Right atrium auricular region (tissue), 2 donors: Measurements from ENCODE around the gene RHEB. TPM values are rescaled to one million over a fixed set of nuclear protein-coding genes. Genes with fewer than 3 reads are reported as not detected.

Source experiments
- DNase-seq: peaks from one replicate; pipeline ENCODE4 v3.0.0-alpha.2; 2019; ENCODE audit warnings: low spot score
- H3K27ac ChIP-seq, 2 donors: fragments of 200-600 bp; sonication (generic); 1 replicate in 1 of 2; 2 replicates in 1 of 2; pipeline ENCODE4 v1.5.1; 2016 to 2019
- H3K27me3 ChIP-seq, 2 donors: fragments of 200-600 bp; sonication (generic); one replicate each; pipeline versions ENCODE4 v1.5.1 to v1.6.0; 2017 to 2019
- H3K36me3 ChIP-seq: fragments of 200-600 bp; sonication (generic); one replicate; pipeline ENCODE4 v1.5.1; 2016
- H3K4me1 ChIP-seq, 2 donors: fragments of 200-600 bp; sonication (generic); one replicate each; pipeline versions ENCODE4 v1.5.1 to v1.6.0; 2017 to 2019
- H3K4me3 ChIP-seq, 2 donors: fragments of 200-600 bp; sonication (generic); 1 replicate in 1 of 2; 2 replicates in 1 of 2; pipeline ENCODE4 v1.5.1; 2017 to 2019; ENCODE audit warnings: mild to moderate bottlenecking in 1 of 2, moderate library complexity in 1 of 2
- H3K9me3 ChIP-seq, 2 donors: fragments of 200-600 bp; sonication (generic); one replicate each; pipeline ENCODE4 v1.5.1; 2019
- CTCF ChIP-seq, 2 donors: fragments of 200-600 bp; sonication (generic); IDR thresholded peaks; one replicate each; pipeline ENCODE4 v1.5.1; 2019; ENCODE audit warnings: antibody characterized with exemption in 2 of 2
- total RNA-seq, 2 donors: library from RNA; depleted of rRNA; stranded (reverse); fragments of >200 nt; gene quantifications; one replicate each; pipeline ENCODE4 v1.1.0, GENCODE V29; 2016

The RHEB gene
- total RNA-seq, 2 donors from 2014 or later, result 77.9 to 128 TPM

DNA sequence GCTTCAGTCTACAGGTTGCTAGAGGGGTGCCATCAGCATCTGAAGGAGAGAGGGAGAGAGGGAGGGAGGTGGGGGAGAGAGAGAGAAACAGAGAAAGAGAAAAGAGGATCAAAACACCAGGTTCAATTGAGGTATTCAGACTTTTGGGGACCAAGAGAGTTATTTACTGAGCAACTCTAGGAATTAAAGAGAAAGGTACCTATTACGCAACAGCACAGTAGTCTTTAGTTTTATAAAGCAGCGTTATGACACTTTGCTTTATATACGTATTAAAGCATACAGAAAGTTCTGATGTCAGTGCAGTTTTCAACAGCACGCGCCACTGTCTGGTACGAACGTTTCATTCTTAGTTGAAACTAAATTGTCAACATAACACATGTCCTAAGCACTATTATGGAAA lies 41.8 kb downstream of the RHEB start:
- DNase-seq, result no peak

GRCh38 chr7:151472644-151473380 lies 46.9 kb downstream of the RHEB start:
- Histone ChIP-seq H3K36me3 (peaks cover 50% of the 10 kb centered on the region), H3K4me1 (peaks cover 0 to 39% of the 10 kb centered on the region in 2 donors), H3K27me3 (no peaks in the 10 kb centered on the region), H3K27ac (no peak overlapping the region), H3K9me3 (no peaks in the 10 kb centered on the region), H3K4me3 (no peak overlapping the region)
- DNase-seq, result no peak
- no peak for TF ChIP-seq CTCF (IDR thresholded peaks at IDR 0.05)

More for the DNA sequence above, 41.8 kb downstream of the RHEB start:
- no peak overlapping the region for H3K27ac ChIP-seq
- peaks cover 41% of the 10 kb centered on the region for H3K36me3 ChIP-seq
- no peak for TF ChIP-seq CTCF (IDR thresholded peaks at IDR 0.05)
- H3K9me3 ChIP-seq, result no peaks in the 10 kb centered on the region
- H3K4me3 ChIP-seq, result no peak overlapping the region
- H3K27me3 ChIP-seq, result no peaks in the 10 kb centered on the region
- peaks cover 0 to 28% of the 10 kb centered on the region in 2 donors for H3K4me1 ChIP-seq

- Histone ChIP-seq H3K27ac (peak overlapping the region in 1 of 2 donors; percentile 14), H3K27me3 (no peaks in the 10 kb centered on the region), H3K36me3 (peaks cover 57% of the 10 kb centered on the region), H3K9me3 (no peaks in the 10 kb centered on the region), H3K4me1 (peaks cover 0 to 31% of the 10 kb centered on the region in 2 donors), H3K4me3 (no peak overlapping the region)
- no peak for TF ChIP-seq CTCF (IDR thresholded peaks at IDR 0.05)
- DNase-seq, result no peak
Measured at GRCh38 chr7:151470711-151471110, 49.0 kb downstream of the RHEB start.

- no peak for TF ChIP-seq CTCF (IDR thresholded peaks at IDR 0.05)
- no peaks in the 10 kb centered on the region for H3K9me3 ChIP-seq
- no peak overlapping the region for H3K4me3 ChIP-seq
- peaks cover 0 to 31% of the 10 kb centered on the region in 2 donors for H3K4me1 ChIP-seq
- no peak for DNase-seq
- no peaks in the 10 kb centered on the region for H3K27me3 ChIP-seq
- peaks cover 67% of the 10 kb centered on the region for H3K36me3 ChIP-seq
- no peak overlapping the region for H3K27ac ChIP-seq
Measured at GRCh38 chr7:151469281-151469680, 50.4 kb downstream of the RHEB start.

DNA sequence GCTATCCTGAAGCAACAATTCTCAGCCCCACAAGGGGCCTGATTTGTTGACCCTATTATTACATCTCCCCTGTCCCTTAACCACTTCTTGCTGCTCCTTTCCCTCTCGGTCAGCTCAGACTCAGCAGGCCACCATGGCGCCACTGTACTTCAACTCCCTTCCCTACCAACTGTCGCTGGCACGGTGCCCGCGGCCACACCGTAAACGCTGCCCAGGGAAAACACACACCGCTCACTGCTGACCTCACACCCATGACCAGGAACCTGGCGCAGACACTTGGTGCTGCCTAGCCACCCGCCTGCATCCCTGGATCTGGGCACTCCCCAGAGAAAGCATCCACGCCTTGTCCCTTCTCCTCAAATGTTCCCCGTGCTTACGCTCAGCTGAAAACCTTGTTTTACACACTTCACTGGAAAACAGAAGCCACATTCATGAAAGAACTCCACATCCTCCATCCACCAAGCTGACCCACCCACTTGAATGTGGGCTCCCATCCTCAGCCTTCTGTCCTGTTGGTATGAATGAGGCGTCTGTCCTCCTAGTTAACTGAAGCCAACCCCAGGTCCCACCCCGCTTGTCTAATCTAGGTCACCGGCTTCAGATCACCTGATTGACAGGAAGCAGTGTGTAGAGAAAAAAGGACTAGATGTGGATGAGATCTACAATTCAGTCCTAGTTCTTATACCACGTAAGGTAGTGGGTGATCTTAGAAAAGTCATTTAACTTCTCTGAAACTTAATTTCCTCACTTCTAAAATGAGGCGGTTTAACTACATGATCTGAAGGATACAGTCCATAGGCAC lies 51.3 kb downstream of the RHEB start:
- H3K9me3 ChIP-seq, result no peaks in the 10 kb centered on the region
- peak overlapping the region in 1 of 2 donors; percentile 74 for H3K27ac ChIP-seq
- no peak overlapping the region for H3K4me3 ChIP-seq
- H3K4me1 ChIP-seq, result peaks cover 0 to 31% of the 10 kb centered on the region in 2 donors
- peaks cover 62% of the 10 kb centered on the region for H3K36me3 ChIP-seq
- no peak for DNase-seq
- no peaks in the 10 kb centered on the region for H3K27me3 ChIP-seq
- no peak for TF ChIP-seq CTCF (IDR thresholded peaks at IDR 0.05)
